OCI-LY1 (cell line): ENCODE results near the gene GPR158.
"Not testable (repeated sequence)": the region's sequence is repeated elsewhere in the genome, so short reads cannot be mapped to it uniquely, and the experiment has no call there.

Experiments used
- H2AFZ ChIP-seq: fragments of 200-600 bp; sonication (generic), shearing (Covaris generic); 2 replicates; pipeline ENCODE4 v1.6.0; 2014; ENCODE audit warnings: antibody characterized with exemption, mild to moderate bottlenecking, low read length
- H3F3A ChIP-seq: fragments of 200-600 bp; sonication (generic), shearing (Covaris generic); 2 replicates; pipeline ENCODE4 v1.6.0; 2014; ENCODE audit warnings: mild to moderate bottlenecking, antibody characterized with exemption, low read length, moderate library complexity; ENCODE audit not compliant: insufficient read depth
- H3K27ac ChIP-seq: fragments of 200-600 bp; sonication (generic); 2 replicates; pipeline ENCODE4 v1.5.1; 2014; ENCODE audit warnings: low read length, mixed run types, mild to moderate bottlenecking, low read depth; ENCODE audit not compliant: poor library complexity, severe bottlenecking
- H3K27me3 ChIP-seq: fragments of 200-600 bp; sonication (generic); 2 replicates; pipeline ENCODE4 v1.6.0; 2014; ENCODE audit warnings: antibody characterized with exemption, mild to moderate bottlenecking, low read length, moderate library complexity; ENCODE audit not compliant: insufficient read depth
- H3K36me3 ChIP-seq: fragments of 200-600 bp; sonication (generic); 2 replicates; pipeline ENCODE4 v1.6.1; 2014; ENCODE audit warnings: mild to moderate bottlenecking, antibody characterized with exemption, low read length, moderate library complexity, mixed read lengths; ENCODE audit not compliant: insufficient read depth
- H3K4me1 ChIP-seq: fragments of 200-600 bp; sonication (generic); 2 replicates; pipeline ENCODE4 v1.5.1; 2014; ENCODE audit warnings: mild to moderate bottlenecking, low read length, moderate library complexity; ENCODE audit not compliant: insufficient read depth, severe bottlenecking
- H3K4me2 ChIP-seq: fragments of 200-600 bp; sonication (generic), shearing (Covaris generic); 2 replicates; pipeline ENCODE4 v1.6.1; 2014; ENCODE audit warnings: low read length
- H3K4me3 ChIP-seq: fragments of 200-600 bp; sonication (generic); 2 replicates; pipeline ENCODE4 v1.5.1; 2014; ENCODE audit warnings: low read length, low read depth, mild to moderate bottlenecking, mixed read lengths; ENCODE audit not compliant: poor library complexity, severe bottlenecking
- H3K79me2 ChIP-seq: fragments of 200-600 bp; shearing (Covaris generic); 2 replicates; pipeline ENCODE4 v1.6.1; 2016; ENCODE audit warnings: mixed run types, low read length, mixed read lengths; ENCODE audit not compliant: insufficient read depth
- H3K9ac ChIP-seq: fragments of 200-600 bp; sonication (generic), shearing (Covaris generic); 2 replicates; pipeline ENCODE4 v1.6.1; 2014; ENCODE audit warnings: mild to moderate bottlenecking, low read length, mixed read lengths
- H3K9me2 ChIP-seq: fragments of 200-600 bp; sonication (generic), shearing (Covaris generic); 2 replicates; pipeline ENCODE4 v1.6.1; 2014; ENCODE audit warnings: low read depth, mild to moderate bottlenecking, low read length, mixed read lengths
- H3K9me3 ChIP-seq: fragments of 200-600 bp; shearing (Covaris generic); 2 replicates; pipeline ENCODE4 v1.6.1; 2014; ENCODE audit warnings: low read length, mixed read lengths
- H4K20me1 ChIP-seq: fragments of 200-600 bp; sonication (generic), shearing (Covaris generic); 2 replicates; pipeline ENCODE4 v1.6.0; 2016; ENCODE audit warnings: mild to moderate bottlenecking, low read length; ENCODE audit not compliant: insufficient read depth
- CTCF ChIP-seq: fragments of 200-600 bp; sonication (generic), shearing (Covaris generic); IDR thresholded peaks from 2 replicates; pipeline ENCODE4 v1.5.1; 2017; ENCODE audit warnings: mild to moderate bottlenecking, antibody characterized with exemption, low read length, moderate library complexity, mixed read lengths
- EZH2 ChIP-seq: fragments of 200-600 bp; sonication (generic), shearing (Covaris generic); IDR thresholded peaks from 2 replicates; pipeline ENCODE4 v1.8.0; 2017; ENCODE audit warnings: borderline replicate concordance, mixed run types, mild to moderate bottlenecking, antibody characterized with exemption, low read length, moderate library complexity, mixed read lengths

GPR158 gene

GRCh38 chr10:25162391-25162790 lies 12.4 kb upstream of the GPR158 start:
- TF ChIP-seq EZH2 (no peak), CTCF (no peak)
- Histone ChIP-seq H3K79me2 (no peaks in the 10 kb centered on the region), H3K36me3 (no peaks in the 10 kb centered on the region), H3K27ac (no peak overlapping the region), H3K4me3 (no peak overlapping the region), H3K9ac (no peak overlapping the region), H3K27me3 (no peaks in the 10 kb centered on the region), H3K9me3 (no peaks in the 10 kb centered on the region), H3F3A (no peaks in the 10 kb centered on the region), H2AFZ (no peak overlapping the region), H4K20me1 (no peaks in the 10 kb centered on the region), H3K9me2 (no peaks in the 10 kb centered on the region), H3K4me1 (no peaks in the 10 kb centered on the region), H3K4me2 (no peak overlapping the region)

- H3K4me2 ChIP-seq, H4K20me1 ChIP-seq, H3K27me3 ChIP-seq, H3K79me2 ChIP-seq, H3K4me1 ChIP-seq, H3K9me3 ChIP-seq, H3K9me2 ChIP-seq, H3K36me3 ChIP-seq, H3K4me3 ChIP-seq, H2AFZ ChIP-seq, H3K9ac ChIP-seq, H3F3A ChIP-seq, H3K27ac ChIP-seq: not testable (repeated sequence)
Measured at GRCh38 chr10:25163464-25163863, 11.3 kb upstream of the GPR158 start.

GRCh38 chr10:25169740-25170139 lies 5.1 kb upstream of the GPR158 start:
- H3K36me3 ChIP-seq = no peaks in the 10 kb centered on the region

More at GRCh38 chr10:25169740-25170139, 5.1 kb upstream of the GPR158 start:
- Histone ChIP-seq H3K9ac (no peak overlapping the region), H3K79me2 (no peaks in the 10 kb centered on the region), H3K9me2 (no peaks in the 10 kb centered on the region), H3K9me3 (no peaks in the 10 kb centered on the region), H2AFZ (no peak overlapping the region), H3K4me2 (no peak overlapping the region), H3K4me1 (no peaks in the 10 kb centered on the region), H4K20me1 (no peaks in the 10 kb centered on the region), H3K27me3 (no peaks in the 10 kb centered on the region), H3K4me3 (no peak overlapping the region), H3F3A (no peaks in the 10 kb centered on the region), H3K27ac (no peak overlapping the region)
- TF ChIP-seq CTCF (no peak), EZH2 (no peak)
